ENCODE results near the gene SLC25A51.

Gene SLC25A51, protein sequence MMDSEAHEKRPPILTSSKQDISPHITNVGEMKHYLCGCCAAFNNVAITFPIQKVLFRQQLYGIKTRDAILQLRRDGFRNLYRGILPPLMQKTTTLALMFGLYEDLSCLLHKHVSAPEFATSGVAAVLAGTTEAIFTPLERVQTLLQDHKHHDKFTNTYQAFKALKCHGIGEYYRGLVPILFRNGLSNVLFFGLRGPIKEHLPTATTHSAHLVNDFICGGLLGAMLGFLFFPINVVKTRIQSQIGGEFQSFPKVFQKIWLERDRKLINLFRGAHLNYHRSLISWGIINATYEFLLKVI

DNA sequence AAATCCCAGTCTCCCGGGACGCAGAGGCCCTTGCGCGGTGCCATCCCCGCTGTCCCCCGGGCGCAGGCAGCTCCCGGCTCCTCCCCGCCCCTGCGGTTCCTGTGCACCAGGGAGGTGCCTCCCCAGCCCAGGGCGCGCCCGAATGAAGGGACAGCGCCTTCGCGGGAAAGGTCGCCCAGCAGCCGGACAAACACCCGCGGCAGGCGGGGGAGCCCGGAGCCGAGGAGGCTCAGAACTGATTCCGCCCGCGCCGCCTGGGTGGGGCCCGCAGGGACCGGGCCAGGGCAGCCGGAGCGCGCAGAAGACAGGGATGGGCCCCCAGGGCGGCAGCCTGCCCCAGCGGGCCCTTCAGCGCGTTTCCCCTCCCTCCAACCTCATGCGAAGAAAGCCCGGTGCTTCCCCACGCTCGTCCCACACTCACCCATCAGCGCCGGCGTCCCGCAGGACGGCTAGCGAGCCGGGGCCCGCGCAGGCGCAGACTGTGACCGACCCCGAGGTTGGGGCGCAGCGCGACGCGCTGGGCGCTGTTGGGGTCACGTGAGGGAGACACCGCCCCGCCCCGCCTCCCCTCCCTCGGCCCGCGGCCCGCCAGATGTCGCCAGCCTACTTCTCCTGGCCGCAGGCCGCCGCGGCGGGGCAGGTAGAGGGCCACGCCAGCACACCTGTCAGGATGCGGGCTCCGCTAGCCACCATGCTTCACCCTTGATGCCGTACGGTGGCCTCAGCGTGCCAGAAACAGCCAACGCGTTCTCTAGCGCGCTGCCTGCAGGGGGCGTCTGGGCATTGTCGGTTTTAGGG is at the start of gene SLC25A51:
SLC25A51 (minus strand) TSS at position 481 of the 798 bp plus-strand sequence. CDS start 15,577 bp downstream, outside the sequence.
- DNase-seq (ENCODE audit: low read depth): peak; percentile 85

- no peak for DNase-seq (ENCODE audit: low read depth)
Measured at GRCh38 chr9:37953206-37953774, 49.4 kb upstream of the SLC25A51 start.

DNA sequence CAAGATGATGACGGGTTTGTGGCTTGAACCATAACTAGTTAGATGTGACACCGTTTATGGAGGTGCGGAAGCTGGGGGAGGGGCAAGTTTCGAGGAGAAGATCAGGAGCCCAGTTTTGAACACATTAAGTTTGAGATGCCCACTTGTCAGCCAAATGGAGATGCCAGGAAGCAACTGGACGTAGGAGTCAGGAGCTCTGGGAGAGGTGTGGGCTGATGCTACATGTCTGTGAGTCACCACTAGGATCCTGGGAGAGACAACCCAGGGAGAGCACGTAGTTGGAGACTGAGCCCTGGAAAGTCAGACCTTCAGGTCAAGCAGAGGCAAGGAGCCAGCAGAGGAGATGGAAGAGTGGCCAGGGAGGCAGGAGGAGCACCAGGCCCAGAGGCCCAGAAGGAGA is 48.8 kb upstream of the SLC25A51 start:
- DNase-seq (ENCODE audit: low read depth): peak; percentile 94

DNA sequence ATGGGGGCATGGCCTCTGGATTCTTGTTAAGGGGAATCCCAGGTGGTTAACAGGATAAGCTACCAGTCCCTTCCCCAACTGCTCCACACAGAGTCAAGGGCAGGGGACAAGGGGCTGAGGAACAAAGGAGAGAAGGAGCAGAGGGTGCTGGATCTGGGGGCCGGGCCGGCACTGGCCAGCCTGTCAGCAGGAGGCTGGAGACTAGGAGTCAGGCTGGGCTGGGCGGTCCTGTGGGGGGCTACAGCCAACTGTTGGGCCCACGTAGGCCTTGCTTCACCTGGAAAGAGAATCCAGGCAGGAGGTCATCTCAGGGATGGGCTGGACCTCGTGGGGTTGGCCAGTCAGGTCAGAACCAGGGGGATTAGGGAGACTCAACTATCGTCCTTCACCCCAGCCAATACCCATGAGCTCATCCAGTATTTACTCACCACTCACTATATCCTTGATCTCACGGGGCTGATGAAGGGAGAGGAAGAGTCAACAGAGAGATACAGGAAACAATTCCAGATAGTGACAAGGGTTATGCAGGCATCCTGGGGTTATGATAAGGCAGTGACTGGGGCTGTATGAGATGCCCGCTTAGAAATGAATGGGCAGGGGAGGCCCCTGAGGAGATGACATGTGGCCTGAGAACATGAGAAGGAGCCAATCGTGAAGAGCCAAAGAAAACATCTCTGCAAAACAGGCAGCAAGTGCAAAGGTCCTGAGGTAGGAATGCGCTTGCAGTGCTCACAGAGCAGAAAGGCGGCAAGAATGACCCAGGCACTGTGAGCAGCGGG is 47.9 kb upstream of the SLC25A51 start:
- DNase-seq (ENCODE audit: low read depth): no peak

DNA sequence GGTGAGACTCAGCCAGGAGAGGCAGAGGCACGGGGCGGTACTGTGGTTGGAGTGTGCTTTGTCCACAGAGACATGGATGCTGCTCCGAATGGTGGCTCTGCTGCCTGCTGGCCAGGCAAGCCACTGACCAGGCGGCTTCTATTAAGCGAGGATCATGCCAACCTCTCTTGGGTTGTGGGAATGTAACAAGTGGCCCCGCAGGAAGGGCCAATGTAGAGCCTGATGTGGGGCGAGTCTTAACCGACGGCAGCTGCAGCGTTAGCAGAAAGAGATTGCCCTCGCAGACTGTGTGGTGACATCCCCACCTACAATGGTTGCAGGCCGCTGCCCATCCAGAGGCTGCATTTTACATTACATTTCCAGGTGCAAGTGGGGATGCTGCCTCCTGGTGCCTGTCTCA is 46.6 kb upstream of the SLC25A51 start:
- DNase-seq (ENCODE audit: low read depth): no peak

GRCh38 chr9:37949576-37949975 is 45.6 kb upstream of the SLC25A51 start:
- peak; percentile 54 for DNase-seq (ENCODE audit: low read depth)

DNA sequence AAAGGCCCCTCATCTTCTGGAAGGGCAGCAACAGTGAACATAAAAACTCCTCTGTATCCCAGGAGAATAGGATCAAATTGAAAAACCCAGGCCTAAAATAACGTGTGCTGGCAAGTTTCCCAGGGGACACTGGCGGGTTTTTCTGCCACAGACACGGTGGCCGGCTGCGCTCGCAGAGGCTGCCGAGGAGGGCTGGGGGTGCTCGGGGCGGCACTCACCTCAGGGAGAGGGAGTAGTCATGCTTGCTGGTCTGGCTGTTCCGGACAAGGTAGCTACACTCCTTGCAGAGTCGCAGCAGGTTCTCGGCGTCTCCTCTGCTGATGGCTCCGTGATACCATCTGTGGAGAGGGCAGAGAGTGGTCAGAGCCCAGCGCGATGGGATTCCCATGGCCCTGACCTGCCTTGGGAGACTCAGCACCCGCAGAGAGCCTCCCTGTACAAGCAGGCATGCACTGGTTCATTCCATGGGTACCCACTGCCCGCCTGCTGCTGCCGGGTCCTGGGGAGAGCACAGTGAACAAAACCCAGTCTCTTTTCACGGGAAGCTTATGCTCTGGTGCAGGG is 44.6 kb upstream of the SLC25A51 start:
- DNase-seq (ENCODE audit: low read depth): no peak

- no peak for DNase-seq (ENCODE audit: low read depth)
Measured at GRCh38 chr9:37947977-37948376, 44.0 kb upstream of the SLC25A51 start.

DNA sequence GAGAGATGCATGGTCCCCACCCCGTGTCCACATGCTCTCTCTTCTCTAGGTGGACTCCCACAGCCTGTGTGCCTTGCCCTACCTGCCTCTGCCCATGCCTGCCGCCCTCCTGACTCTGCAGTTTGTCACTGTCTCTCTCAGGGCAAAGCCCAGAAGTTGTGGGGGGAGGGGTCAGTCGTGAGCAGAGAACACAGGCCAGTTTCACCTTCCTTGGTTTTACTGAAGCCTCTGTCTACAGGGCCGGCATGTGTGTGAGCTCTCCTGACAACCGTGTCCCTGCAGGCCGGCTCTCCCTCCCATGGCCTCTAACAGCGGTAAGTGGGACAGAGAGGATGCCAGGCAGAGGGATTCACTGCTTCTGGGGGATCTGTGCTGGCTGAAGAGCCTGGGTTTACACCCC is 43.5 kb upstream of the SLC25A51 start:
- no peak for DNase-seq (ENCODE audit: low read depth)

GRCh38 chr9:37946971-37947370 is 43.0 kb upstream of the SLC25A51 start:
- DNase-seq (ENCODE audit: low read depth): no peak

- no peak for DNase-seq (ENCODE audit: low read depth)
Measured at GRCh38 chr9:37946041-37946440, 42.1 kb upstream of the SLC25A51 start.

- DNase-seq (ENCODE audit: low read depth): peak; percentile 96
Measured at GRCh38 chr9:37944671-37945481, 40.9 kb upstream of the SLC25A51 start.

DNA sequence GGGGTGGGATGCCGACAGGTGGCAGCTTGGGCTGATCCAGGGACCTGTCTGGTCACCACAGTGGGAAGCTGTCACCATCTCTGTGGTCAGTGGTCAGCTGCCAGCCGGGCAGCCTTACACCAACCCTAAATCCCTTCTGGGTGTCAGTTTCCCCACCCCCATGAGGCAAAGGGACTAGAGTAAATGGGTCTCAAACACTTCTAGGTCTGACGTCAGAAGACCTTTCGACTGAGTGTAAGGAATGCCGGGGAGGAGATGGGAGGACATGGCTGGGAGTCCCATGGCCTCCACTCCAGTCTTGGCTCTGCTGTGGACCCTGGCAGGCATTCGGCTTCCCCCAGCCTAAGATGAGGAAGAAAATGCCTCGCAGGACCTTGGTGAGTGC is 40.3 kb upstream of the SLC25A51 start:
- no peak for DNase-seq (ENCODE audit: low read depth)

GRCh38 chr9:37943345-37944265 is 39.7 kb upstream of the SLC25A51 start:
- DNase-seq (ENCODE audit: low read depth): peak; percentile 85

DNA sequence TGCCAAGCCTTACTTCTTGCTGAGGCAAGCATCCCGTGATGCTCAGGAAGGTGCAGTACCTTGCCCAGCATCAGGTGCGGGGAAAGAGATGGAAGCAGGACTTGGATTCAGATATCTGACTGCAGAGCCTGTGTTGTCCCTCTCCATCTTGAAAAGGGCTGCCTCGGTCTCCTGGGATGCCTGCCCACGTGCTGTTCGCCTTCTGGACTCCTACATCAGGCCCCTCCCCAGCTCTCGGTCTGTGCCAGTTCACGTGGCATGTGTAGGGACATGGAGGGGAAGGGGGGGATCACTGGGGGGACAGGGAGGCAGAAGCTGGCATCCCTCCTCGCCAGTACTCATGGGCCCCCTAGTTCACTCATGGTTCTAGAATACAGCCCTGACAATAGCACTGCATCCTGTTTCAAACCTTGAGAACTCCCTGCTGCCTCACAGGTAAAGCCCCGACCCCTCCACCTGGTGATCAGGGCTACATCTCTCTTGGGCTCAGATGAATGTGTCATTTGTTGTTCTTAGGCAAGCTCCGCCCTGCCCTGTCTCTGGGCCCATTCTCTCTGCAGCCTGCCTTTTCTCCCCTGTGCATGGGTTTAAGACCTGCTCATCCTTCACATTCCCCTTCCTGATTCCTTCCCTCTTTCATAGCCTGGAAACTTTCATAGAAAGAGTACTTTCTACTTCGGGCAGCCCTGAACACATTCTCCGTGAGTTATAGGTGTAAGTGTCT is 38.9 kb upstream of the SLC25A51 start:
- DNase-seq (ENCODE audit: low read depth): no peak

GRCh38 chr9:37941253-37941652 is 37.3 kb upstream of the SLC25A51 start:
- DNase-seq (ENCODE audit: low read depth): no peak

DNA sequence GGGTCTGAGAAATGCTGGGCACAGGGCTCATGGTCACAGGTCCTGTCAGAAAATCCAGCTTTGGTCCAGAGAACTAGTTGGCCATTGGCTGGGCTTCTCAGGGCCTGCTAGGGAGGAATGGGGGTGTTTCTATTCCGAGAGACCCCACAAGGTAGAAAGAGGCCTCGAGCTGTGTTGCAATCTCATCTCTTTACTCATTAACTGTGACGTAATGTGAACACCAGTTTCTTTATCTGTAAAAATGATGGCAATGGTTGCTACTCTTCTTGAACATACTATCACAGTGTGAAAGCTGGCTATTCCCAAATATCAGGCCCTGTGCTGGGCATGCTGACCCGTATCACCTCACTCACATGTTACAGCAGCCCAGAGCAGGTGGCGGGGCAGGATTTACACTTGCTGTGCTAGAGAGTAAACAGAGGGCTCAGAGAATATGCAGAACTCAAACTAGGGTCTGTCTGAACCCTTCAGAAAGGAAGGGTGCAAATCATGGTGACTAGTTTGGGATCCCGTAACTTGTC is 35.7 kb upstream of the SLC25A51 start:
- peak; percentile 80 for DNase-seq (ENCODE audit: low read depth)

- DNase-seq (ENCODE audit: low read depth): peak; percentile 74
Measured at GRCh38 chr9:37938121-37938891, 34.4 kb upstream of the SLC25A51 start.

All from amniotic epithelial cell (primary cell).